NAMALWA (cell line): ENCODE measurements around the gene RRAS.

Source experiments
- DNase-seq: peaks from one replicate; pipeline ENCODE4 v3.0.0-alpha.2; 2015; ENCODE audit warnings: low spot score

RRAS gene

GRCh38 chr19:49594993-49595818, 44.7 kb downstream of the RRAS start:
- DNase-seq: no peak

- no peak for DNase-seq
These were observed 45.6 kb downstream of the RRAS start for GRCh38 chr19:49594157-49594992.

GRCh38 chr19:49593233-49594113, 46.5 kb downstream of the RRAS start:
- peak; percentile 95 for DNase-seq

GRCh38 chr19:49592486-49593232, 47.3 kb downstream of the RRAS start:
- DNase-seq: peak; percentile 86

DNA sequence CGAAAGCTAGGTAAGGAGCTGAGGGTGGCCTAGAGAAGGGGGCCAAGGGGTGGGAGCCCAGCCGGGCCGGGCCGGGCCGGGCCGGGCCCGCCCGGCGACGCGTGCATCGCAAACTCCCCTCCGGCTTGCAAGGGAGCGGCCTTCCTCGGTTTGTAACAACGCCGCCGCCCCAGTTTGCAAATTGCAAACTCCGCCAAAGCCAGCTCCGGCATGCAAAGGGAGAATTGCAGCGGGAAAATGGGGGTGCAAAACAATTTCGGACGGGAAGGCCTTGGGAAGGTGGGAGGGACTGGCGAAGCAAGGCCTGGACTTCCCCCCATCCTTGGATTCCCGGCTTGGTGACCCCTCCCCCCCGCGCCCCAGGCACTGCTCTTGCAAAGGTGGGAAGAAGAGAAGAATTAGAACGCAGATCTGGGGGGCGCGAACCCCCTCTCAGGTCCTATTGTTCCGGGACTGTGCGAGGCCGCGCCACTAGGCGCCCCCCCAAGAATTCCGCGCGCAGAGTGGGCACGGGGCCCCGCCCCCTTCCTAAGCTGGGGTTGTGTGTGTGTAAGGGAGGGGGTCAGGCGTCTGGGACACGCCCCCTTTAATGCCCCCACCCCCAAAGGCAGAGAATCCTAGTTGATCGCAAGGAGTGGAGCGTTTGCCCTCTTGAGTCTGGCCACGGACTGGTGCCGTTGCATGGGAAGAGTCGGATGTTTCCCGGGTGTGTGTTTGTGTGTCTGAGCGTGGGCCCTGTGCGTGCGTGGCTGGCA, 48.0 kb downstream of the RRAS start:
- peak; percentile 76 for DNase-seq

DNA sequence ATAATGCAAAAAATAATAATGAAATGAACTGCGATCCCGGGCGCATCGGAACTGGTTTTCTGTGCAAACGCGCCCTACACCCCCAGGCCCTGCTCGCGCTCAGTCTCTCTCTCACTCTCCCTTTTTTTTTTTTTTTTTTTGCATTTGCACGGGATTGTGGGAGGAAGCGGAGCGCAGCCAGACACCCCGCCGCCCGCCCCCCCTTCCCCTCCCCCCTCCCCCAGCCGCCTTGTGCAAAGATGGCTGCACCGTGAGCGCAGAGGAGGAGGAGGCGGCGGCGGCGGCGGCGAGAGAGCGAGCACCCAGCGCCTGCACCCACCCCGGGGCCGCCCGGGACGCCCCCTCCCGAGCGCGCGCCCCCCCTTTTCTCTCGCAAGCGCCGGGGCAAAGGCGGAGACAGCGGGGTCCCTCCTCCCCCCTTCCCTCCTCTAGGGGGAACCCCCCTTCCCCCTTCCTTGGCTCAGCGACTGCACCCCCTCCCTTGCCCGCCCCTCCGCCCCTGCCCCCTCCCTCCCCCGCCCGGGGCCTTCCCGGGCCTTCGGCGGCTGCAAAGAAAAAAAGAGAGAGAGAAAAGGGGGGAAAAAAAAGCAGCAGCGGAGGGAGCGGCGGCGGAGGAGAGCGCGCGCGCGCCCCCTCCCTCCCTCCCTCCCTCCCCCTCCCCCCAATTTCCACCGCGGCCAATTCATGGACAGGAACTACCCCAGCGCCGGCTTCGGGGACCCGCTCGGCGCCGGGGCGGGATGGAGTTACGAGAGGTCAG, 48.8 kb downstream of the RRAS start, which contains the start of gene PRR12:
PRR12 (plus strand) TSS at position 212 of the 760 bp plus-strand sequence; CDS start at position 685, 473 bp downstream.
- peak; percentile 77 for DNase-seq

GRCh38 chr19:49590071-49590970, 49.6 kb downstream of the RRAS start:
- DNase-seq: peak; percentile 99

DNA sequence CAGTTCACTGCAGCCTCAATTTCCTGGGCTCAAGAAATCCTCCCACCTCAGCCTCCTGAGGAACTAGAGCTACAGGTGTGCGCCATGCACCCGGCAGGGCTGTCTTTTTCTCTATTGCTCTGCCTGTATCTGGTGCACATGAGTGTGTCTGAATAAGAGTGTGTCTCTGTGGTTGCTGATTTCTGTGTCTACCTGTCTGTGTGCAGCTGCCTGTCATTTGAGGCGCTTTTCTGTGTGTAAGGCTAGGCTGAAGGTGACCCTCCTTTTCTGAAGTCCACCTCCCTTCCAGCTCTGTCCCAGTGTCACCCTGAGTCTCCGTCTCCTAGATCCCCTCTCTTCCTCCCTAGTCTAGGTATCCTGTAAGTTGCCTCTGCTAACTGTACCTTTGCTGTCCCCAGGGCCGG, 50.4 kb downstream of the RRAS start:
- DNase-seq: no peak

- DNase-seq: no peak
These were observed 51.4 kb downstream of the RRAS start for GRCh38 chr19:49588365-49589122.

GRCh38 chr19:49587227-49587626, 52.7 kb downstream of the RRAS start:
- no peak for DNase-seq
